Measurements from ENCODE around the gene ANAPC7. TPM values are rescaled to one million over a fixed set of nuclear protein-coding genes. Genes with fewer than 3 reads are reported as not detected.

Gene ANAPC7
- total and polyA plus RNA-seq, 11 donors: 26.5 to 41.3 (median 35.1) TPM

DNA sequence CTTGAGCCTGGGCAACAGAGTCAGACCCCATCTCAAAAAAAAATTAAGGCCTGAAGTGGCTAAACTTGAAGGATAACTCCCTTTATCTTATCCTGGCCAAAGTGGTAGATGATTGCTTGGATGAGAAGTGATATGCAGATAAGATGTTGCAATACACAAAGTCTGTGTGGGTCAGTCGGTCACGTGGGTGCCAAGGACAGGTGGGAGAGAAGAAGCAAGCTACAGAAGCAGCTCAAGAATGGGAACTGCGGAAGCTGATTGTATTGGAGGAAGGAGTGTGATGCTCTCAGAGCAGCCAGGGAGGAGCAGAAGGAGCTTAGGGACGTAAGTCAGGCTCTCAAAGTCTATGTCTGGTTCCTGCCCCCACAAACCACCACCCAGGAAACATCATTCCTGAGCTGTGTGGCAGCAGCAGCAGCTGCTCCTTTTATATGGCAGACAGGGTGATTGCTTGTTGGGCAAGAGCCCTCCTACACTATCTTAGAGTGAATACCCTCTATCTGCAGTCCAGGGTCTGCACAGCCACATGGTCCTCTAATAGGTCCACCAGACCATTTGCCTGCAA is 67.9 kb downstream of the ANAPC7 start:
- ATAC-seq (no peak), DNase-seq (no peak)
- no peak for TF ChIP-seq POLR2A (IDR thresholded peaks at IDR 0.05)
- TF ChIP-seq, protein P1, sequence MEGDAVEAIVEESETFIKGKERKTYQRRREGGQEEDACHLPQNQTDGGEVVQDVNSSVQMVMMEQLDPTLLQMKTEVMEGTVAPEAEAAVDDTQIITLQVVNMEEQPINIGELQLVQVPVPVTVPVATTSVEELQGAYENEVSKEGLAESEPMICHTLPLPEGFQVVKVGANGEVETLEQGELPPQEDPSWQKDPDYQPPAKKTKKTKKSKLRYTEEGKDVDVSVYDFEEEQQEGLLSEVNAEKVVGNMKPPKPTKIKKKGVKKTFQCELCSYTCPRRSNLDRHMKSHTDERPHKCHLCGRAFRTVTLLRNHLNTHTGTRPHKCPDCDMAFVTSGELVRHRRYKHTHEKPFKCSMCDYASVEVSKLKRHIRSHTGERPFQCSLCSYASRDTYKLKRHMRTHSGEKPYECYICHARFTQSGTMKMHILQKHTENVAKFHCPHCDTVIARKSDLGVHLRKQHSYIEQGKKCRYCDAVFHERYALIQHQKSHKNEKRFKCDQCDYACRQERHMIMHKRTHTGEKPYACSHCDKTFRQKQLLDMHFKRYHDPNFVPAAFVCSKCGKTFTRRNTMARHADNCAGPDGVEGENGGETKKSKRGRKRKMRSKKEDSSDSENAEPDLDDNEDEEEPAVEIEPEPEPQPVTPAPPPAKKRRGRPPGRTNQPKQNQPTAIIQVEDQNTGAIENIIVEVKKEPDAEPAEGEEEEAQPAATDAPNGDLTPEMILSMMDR (IDR thresholded peaks at IDR 0.05): no peak
- peaks cover 0 to 65% (median 16%) of the 10 kb centered on the region in 12 donors for H3K4me1 ChIP-seq
- H3K36me3 ChIP-seq: peaks cover 4 to 100% (median 99%) of the 10 kb centered on the region in 9 donors
- H3K9me3 ChIP-seq: no peaks in the 10 kb centered on the region
- intact Hi-C loops (cut with DNase I): no loop called here
- no peak overlapping the region for H3K27ac ChIP-seq
- 63 to 77% (median 74%) methylated on average over 4 of the region's 4 CpGs for WGBS, 4 donors
- no peak overlapping the region for H3K4me3 ChIP-seq
- H3K27me3 ChIP-seq: no peaks in the 10 kb centered on the region

DNA sequence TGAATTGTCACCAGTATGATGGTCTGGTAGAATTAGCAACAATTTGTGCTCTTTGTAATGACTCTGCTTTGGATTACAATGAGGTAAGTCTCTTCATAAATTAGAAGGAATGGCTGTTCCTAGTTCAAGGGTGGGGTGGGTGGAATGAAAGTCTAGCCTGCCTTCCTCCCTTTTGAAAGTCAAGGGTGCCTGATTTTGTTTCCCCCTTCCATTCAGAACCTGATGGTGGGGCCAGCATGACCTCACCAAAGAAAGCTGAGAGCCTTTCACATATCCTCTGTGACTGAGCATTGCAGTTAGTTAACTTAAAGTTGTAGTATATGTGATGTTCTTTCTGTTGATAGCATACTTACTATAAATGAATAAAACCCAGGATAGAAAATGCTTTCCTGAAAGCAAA is 70.3 kb downstream of the ANAPC7 start:
- peaks cover 0 to 78% (median 18%) of the 10 kb centered on the region in 12 donors for H3K4me1 ChIP-seq
- H3K9me3 ChIP-seq: no peaks in the 10 kb centered on the region
- intact Hi-C loops (cut with DNase I): no loop called here
- TF ChIP-seq POLR2A (IDR thresholded peaks at IDR 0.05): no peak
- TF ChIP-seq, protein P1 (IDR thresholded peaks at IDR 0.05): no peak
- DNase-seq (no peak), ATAC-seq (no peak)
- no peak overlapping the region for H3K27ac ChIP-seq
- no peaks in the 10 kb centered on the region for H3K27me3 ChIP-seq
- H3K4me3 ChIP-seq: no peak overlapping the region
- H3K36me3 ChIP-seq: peaks cover 4 to 100% (median 99%) of the 10 kb centered on the region in 9 donors

DNA sequence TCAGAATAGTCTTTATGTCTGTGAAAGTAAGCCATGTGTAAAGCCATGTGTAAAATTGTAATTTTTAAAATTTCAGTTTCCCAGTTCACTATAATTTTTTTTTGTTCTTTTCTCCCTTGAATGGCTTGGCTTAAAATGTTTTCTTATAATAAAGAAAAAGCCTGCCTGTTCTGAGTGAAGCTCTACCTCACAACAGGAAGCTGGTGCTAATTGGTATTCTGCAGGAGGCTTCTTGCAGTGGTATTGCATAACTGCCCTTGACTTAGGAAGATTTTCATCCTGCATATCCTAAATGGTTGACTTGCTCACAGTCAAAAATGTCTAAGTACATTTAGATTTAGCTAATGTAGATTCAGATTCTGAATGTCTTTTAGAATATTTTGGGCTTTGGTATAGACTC is 73.0 kb downstream of the ANAPC7 start:
- Histone ChIP-seq H3K27me3 (no peaks in the 10 kb centered on the region), H3K4me1 (peaks cover under 1 to 84% (median 18%) of the 10 kb centered on the region in 12 donors), H3K9me3 (no peaks in the 10 kb centered on the region), H3K4me3 (no peak overlapping the region), H3K27ac (no peak overlapping the region), H3K36me3 (peaks cover under 1 to 100% (median 99%) of the 10 kb centered on the region in 9 donors)
- intact Hi-C loops (cut with DNase I): no loop called here
- TF ChIP-seq, protein P1 (IDR thresholded peaks at IDR 0.05): no peak
- TF ChIP-seq POLR2A (IDR thresholded peaks at IDR 0.05): no peak
- ATAC-seq (no peak), DNase-seq (no peak)

DNA sequence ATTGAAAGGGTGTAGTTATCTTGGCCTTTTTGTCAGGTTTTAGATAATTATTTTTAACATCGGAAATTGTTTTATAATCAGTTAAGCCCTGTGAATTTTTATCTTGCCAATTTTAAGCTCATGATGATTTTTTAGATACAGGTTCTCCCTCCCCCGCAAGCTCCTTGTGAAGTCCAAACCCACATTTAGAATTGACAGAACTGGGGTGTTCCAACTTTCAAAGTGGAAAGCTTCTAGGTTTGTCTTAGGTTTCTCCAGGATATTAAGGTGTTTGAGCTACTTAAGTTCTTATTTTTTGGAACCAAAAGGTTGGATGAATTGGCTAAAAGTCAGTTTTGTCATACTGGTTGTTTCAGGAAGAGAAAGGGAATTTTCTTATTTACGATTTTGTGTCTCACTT is 73.4 kb downstream of the ANAPC7 start:
- Histone ChIP-seq H3K36me3 (peaks cover 0 to 100% (median 99%) of the 10 kb centered on the region in 9 donors), H3K4me3 (no peak overlapping the region), H3K27me3 (no peaks in the 10 kb centered on the region), H3K4me1 (peaks cover 3 to 84% (median 18%) of the 10 kb centered on the region in 12 donors), H3K9me3 (no peaks in the 10 kb centered on the region), H3K27ac (peak overlapping the region in 1 of 12 donors; percentile 11)
- 56 to 64% (median 62%) methylated on average over 3 of the region's 3 CpGs for WGBS, 4 donors
- no peak for DNase-seq
- intact Hi-C loops (cut with DNase I): no loop called here
- TF ChIP-seq POLR2A (IDR thresholded peaks at IDR 0.05): no peak
- TF ChIP-seq, protein P1 (IDR thresholded peaks at IDR 0.05): no peak
- ATAC-seq: no peak
